ENCODE data around the gene AURKAIP1.

AURKAIP1 gene

DNA sequence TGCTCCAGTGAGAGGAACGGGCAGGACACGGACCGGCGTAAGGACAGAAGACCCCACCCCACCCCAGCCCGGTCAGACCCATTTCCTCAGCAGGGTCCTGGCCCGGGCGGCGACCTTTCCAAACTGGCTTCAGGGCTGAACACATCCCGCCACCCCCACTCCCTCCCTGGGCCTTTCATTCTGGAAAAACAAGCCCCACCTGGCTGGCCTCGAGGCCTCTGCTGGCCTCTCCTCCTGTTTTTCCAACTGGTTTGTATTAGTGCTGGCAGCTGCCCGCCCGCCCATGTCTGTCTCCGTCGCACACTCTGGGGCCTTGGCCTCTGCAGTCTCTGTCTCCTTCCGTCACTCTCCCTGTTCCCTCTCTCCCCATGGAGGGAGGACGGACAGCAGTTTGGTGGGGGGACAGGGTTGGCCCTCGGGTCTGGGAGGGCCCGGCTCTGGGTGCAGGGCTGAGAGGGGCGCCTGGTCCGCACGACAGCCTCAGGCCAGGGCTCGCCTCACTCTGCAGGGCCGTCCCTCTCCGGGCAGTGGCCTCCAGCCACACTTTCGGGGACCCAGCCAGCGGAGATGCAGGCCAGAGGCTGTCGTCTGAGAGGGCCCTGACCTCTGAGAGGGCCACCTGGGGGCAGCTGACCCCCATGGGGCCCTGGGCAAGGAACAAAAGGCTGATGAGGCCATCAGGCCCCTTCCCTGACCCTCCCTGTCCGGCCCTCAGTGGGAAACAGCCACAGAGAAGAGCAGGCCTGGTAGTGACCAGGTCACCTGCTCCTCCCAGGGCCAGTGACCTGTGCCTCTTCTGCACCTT, 15.1 kb downstream of the AURKAIP1 start:
- no peak for DNase-seq

DNA sequence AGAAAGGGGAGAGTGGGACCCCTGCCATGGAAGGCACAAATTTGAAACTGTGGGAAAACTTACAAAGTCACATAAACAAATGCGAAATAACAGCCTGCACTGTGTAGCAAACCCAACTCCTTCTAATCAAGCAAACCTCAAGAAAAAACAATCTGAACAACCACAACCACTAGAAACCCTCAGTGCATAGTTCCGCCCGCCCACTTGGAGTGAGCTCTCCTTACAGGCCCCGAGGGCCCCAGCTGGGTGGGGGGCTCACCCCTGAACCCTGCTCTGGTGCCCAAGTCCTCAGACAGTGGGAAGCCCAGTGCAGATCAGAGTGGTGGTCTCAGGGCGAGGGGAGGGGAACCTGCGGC, 15.7 kb downstream of the AURKAIP1 start:
- DNase-seq = no peak

DNA sequence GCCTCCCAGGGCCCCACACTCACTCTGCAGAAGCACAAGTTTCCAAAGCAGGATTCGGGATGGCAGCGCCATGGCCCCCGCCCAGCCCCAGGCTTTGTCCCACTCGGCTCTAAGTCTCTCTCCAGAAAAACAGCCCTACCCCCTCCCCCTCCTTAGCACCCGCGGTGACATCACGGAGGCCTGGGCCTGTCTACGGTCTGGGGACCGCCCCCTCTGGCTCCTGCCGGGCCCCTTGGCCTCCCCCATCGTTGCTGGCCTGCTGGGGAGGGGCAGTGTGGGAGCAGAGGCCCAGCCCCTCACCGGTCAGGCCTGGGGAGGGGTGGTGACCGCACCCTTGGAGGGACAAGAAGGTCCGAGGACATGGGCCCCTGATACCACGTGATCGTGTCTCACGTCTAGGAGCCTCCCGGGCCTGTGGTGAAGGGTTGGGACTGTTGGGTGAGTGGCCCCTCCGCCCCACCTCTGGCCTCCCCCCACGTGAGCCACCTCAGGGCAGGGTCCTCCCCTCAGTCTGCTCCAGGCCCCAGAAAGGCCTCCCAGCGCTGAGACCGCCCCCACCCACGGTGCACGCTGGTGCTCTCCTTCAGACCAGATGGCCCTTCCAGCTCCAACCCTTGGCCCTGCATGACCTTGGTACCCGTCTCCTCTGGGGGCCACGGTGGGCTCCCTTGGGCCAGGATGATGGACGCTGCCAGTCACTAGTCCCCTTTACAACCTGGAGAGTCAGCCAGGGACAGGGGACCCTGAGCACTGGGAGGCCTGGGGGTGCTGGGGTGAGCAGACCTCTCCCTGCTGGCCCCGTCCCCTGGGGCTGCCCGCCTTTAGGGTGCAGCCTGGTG, 16.4 kb downstream of the AURKAIP1 start, which contains the start of gene MXRA8:
Gene MXRA8, minus strand, starts transcription at position 123 of the 839 bp plus-strand sequence. Its CDS starts 51 bp downstream, at position 72.
- DNase-seq = no peak

DNA sequence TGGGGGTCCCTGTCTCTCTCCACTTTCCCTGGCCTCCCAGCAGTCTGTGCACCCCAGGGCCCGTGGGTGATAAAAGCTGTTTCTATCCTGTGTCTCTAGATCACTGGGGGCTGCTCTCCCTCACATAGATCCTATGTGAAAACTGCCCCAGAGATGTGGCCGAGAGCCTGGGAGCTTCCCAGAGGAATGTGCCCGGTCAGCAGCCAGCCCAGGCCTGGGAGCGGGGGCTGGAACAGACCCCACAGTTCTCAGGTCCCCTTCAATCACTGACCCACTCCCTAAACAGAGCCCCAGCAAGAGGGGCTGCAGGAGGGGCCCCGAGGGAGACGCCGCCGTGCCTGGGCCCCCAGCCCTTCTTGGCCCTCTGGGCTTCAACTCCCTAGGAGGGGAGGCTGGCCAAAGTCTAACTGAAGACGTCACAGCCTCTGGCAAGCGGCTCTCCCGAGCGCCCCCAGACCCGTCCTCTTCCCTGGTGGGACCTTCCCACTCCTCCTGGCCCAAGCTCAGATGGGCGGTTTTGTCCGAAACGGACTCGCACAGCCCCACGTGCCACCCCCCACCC, 17.1 kb downstream of the AURKAIP1 start:
- DNase-seq = no peak

DNA sequence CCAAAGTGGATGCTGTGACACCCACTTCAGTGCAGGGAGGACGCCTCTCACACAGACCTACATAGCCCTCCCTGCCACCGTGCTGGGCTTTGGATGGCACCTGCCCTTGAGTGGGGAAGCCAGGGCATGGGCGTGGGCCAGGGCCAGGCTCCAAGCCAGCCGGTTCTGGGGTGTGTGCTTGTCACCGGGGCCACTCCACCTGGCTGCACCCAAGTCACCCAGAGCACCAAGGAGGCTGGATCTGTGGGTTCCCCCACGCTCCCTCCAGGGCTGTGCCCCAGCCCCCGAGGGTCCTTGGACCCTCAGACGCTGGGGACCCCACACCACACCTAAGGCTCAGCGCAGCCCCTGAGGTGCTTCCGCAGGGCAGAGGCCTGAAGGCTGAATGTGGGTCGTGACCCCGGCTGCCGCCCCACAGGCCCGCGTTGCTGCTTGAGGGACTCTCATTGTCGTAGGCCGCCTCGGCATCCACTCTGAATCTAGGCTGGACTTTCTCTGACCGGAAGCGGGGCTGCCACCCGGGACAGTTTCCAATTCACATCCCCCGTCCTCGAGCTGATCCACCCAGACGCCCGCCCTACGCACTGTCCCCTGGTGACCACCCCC, 18.1 kb downstream of the AURKAIP1 start:
- DNase-seq = no peak

DNA sequence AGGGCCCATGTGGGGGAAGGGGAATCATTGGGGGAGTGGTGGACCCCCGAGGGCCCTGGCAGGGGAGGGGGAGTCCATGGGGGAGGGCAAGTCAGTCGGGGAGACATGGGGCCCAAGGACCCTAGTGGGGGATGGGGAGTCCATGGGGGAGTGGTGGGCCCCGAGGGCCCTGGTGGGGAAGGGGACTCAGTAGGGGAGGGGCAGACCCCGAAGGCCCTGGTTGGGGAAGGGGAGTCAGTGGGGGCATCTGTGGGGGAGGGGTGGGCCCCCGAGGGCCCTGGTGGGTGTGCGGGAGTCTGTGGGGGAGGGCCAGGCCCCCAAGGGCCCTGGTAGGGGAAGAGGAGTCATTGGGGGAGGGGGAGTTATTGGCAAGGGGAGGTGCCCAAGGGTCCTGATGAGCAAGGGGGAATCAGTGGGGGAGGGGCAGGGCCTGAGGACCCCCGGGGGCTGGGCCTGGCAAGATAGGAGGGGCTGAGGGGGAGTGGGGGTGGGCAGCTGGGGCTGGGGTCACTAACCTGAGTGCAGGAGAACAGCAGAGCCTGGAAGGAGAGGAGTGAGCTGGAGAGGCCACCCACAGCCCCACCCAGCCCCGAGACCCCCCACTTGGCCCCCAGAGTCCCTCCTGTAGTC, 18.7 kb downstream of the AURKAIP1 start:
- no peak for DNase-seq

DNA sequence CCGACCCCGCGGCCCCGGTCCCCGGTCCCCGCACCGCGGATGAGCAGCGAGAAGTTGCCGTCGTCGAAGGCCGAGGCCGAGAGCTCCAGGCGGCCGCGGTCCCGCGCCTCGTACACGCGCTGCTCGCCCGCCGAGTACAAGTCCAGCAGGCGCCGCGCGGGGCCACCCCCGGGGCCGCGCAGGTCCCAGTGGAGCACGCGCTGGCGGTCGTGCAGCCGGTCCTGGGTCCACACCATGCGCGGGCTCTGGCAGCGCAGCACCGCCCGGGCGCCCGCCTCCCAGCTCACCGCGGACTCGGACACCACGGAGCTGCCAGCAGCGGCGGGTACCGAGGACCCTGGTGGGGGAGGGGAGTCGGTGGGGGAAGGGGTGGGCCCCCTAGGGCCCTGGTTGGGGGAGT, 19.6 kb downstream of the AURKAIP1 start:
- DNase-seq = no peak

DNA sequence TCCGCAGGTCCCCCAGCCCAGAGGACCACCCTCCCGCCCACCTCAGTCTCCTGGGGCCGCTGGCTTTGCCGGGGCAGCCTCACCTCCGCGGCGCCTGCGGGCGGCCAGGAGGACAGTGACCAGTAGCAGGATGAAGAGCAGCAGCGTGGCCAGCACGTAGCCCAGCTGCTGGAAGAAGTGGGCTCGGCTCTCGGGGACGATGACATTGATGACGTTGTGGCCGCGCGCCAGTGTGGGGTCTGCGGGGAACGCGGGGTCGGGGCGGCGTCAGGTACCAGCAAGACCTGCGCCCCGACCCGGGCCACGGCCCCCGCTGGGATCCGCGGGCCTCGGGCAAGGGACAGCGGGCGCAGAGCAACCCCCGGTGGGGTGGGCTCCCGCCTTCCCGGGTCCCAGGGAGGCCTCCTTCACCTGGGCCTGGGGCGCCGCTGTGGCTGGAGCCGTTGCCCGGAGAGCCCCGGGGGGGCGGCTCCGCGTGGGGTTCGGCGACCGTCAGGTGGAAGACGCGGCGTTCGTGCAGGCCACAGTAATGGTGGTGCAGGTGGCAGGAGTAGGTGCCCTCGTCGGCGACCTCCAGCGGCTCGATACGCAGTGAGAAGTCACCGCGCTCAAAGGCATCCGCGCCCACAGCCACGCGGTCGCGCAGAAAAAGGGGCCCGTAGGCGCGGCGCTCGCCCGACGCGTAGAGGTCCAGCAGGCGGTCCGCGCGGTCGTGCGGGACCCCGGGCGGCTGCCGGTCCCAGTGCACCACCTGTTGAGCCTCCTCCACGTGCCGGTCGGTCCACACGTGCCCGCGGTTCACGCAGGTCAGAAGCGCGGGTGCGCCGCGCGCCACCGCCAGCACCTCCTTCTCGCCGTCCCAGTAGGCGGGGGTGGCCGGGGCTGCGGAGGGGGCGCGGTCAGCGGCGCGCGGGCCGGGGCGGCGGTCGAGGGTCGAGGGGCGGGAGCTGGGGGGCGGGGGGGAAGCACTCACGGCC, 20.4 kb downstream of the AURKAIP1 start:
- DNase-seq = no peak

DNA sequence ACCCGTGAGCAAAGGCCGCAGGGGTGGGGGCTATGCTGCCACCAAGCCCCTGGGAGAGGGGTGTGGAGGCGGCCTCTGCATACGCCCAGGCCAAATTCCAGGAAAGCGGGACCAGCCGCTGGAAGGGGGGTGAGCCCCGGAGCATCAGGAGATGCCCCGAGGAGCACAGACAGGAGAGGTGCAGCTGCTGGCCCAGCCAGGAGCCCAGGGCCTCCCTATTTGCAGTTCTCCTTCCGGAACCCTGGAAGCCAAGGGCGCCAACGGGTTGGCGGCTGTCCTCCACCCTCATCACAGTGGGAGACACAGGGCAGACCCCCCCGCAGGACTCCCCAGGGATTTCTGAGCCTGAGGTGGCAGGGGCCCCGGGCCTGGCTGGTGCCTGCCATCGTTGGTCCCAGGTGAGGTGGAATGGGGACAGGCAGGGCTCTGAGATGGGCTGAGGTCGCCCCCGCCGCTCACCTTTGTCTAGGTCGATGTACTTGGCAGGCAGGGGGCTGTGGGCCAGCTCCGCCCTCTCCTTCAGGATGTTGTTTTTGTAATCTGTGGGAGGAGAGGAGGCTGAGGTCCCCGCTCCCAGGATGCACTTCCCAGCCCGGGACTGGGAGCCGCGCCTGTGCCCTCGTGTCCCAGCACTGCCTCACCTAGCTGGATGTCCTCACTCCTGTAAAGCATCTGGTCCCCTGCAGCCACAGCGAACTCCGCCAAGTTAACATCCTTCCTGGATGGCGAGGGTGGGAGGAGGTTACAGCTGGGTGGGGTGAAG, 21.4 kb downstream of the AURKAIP1 start:
- no peak for DNase-seq

DNA sequence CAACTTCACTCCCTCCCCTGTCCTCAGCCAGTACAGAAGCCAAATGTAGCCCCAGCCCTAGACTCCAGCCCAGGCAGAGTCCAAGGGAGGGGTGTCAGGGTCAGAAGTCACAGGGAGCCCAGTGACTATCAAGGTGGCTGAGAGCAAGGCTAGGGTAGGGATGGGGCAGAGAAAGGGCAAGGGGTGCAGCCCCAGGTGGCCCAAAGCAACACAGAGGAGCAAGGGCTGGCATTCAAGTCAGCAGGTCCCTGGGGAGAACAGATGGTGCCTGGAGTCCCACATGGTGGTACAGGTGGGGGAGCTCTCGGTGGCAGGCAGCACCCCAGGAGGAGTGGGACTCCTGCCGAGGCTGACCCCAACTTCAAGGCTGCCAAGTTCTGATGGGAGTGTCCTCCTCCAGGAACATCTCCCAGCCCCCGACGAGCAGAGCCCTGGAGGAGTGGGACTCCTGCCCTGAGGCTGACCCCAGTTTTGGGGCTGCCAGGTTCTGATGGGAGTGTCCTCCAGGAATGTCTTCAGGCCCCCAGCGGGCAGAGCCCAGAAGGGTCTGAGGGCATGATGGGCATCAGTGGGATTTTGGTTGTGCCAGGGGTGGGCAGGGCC, 22.1 kb downstream of the AURKAIP1 start:
- no peak for DNase-seq

DNA sequence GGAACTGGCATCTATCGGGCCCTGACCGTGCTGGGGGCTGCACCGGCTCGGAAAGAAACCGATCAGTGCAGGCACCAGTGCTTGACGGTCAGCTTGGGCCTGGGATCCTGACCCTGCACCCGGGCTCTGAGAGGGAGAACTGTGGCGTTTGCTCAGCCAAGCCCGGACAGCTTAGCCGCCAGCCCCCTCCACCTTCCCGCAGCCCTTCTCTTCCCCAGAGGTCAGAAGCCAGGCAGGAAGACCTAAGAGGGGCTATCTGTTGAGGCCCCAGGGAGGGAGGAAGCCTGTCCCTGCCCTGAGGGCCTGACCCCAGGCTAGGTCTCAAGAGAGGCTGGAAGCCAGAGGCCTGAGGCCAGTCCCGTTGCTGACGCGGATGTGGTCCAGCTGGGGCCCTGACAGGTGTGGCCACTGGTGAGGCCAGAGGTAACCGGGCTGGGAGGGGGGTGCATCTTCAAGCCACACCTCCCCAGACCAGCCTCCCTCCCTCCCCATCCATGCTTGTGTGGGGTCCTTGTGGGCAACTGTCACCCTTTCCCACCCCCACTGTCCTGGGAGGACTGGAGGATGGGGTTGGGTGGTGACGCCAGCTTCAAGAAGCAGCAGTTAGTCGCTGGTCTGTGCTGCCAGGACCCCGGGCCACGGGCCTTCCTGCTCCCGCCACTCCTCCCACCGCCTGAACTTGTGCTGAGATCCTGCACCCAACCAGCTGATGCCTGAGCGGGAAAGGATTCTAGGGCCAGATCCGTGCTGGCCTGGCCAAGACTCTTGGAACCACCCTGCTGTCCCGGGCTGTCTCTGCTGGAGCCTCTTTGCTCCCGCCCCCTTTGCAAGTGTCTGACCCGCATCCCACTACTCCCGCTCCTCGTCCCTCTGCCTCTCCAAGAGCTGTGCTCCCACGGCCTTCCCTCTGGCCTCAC, 23.2 kb downstream of the AURKAIP1 start:
- DNase-seq = no peak

DNA sequence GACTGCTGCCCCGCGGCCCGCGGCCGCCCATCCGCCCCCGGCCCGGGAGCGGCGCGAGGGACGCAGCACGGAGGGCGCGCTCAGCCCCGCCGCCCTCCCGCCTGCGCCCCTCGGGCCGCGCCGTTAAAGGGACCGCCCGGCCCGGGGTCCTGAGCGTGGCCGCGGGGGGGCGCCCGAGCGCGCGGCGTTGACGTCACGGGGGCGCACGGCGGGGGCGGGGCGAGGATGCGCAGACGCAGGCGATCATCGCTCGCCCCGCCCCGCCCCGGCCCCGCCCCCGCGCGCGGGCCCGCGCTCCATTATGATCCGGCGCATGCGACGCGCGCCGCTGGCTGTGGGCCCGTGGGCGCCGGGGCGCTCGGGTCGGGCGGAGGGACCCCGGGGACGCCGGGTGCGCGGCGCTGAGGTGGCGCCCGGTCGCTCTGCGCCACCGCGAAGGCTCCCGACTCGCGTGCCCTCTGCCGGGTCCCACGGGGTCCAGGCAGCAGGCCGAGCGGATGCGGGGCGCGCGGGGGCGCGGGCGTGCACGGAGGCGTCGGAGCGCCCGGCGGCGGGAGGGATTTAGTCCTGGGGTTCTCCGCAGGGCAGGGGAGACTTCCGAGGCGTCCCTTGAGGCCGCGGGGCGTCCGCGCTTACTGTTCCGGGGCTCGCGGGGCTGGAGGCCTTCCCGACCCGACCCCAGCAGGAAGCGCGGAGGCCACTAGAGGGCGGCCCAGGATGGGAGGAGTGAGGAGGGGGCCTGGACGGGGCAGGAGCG, 25.6 kb downstream of the AURKAIP1 start, which contains the start of gene DVL1:
Gene DVL1, minus strand, starts transcription at position 163 of the 757 bp plus-strand sequence. CDS start 353 bp downstream, outside the sequence.
- DNase-seq = peak; percentile 68

DNA sequence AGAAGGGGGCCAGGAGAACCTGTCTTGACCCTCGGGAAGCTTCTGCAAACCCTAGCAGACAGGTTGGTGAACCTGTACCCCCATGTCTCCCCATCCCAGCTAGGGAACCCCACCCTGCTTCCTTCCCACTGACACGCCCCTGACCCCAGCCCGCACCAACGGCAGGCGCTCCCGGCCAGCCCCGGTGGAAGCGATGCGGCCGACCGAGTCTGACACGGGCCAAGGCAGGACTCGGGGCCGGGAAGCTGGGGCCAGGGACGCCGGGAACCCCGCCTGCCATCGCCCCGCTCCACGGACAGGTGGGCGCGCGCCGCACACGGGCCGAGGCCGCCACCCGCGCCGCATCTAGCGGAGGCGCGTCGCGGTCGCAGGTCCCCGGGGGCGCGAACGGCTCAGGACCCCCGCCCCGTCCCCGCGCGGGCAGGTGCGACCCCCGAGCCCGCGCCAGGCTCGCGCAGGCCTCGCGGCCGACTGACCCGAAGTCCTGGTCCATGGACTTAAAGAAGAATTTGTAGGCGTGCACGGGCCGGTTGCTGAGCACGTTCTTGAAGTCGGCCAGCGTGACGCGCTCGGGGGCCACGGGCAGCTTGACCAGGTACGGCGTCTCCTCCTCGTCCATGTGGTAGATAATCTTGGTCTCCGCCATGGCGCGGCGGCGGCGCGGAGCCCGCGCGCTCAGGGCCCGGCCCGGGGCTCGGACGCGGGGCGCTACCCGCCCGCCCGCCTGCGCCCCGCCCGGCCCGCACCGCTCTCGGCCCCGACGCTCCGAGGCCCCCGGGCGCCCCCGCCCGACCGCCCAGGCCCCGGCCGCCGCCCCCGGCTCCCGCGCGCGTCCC, 26.4 kb downstream of the AURKAIP1 start:
- DNase-seq = no peak

DNA sequence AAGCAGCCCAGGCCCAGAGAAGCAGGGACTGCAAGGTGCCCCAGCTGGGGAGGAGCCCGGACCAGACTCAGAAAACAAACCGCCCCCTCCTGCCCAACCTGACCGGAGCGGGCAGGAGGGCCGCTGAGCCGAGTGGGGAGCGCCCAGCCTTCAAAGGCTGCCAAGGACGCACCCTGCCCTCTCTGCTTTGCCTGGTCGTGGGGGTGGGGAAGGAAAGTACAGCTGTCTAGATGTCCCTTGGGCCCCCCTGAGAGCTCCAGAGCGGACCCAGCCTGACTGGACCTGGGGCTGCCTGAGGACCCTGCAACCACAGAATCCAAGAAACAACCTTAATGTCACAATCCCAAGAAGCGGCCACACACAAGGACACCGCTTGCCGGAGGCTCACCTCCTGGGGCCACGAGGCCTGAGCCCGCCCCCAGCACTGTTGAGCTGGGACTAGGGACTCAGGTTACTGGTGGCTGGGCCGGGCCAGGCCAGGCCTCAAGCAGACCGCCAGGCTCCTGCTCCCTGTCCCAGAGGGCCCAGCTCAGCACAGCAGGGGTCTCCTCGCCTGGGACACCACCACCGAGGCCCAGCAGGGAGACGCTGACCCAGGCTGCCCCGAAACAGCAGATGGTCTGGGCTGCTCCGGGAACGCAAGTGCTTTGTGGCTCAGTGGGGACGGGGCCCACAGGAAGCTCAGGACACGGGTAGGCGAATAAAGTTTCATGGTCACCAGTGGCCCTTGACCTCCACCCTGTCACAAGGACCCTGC, 27.2 kb downstream of the AURKAIP1 start:
- no peak for DNase-seq

DNA sequence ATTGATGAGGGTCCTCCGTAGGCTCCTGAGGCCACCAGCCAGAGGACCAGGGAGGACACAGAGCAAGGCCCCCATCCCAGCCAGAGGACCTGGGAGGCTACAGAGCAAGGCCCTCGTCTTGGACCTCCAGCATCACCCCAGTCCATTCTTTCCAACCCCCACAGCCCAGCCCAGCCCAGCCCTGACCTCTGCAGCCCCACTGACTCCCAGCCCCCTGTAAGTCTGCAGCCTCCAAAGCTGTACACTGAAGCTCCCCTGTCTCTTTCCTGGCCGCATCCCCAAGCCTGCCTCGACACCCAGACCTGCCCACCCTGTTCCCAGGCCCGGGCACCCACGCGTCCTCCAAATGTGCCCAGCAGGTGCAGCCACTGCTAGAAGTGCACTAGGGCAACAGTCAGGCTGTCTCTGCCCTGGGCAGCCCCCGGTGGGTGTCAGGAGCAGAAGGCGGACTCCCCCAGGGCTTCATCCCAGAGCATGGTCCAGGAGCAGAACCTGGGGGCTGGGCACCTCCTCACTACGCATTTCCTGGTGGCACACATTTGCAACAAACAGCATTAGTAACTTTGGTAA, 27.9 kb downstream of the AURKAIP1 start:
- no peak for DNase-seq

DNA sequence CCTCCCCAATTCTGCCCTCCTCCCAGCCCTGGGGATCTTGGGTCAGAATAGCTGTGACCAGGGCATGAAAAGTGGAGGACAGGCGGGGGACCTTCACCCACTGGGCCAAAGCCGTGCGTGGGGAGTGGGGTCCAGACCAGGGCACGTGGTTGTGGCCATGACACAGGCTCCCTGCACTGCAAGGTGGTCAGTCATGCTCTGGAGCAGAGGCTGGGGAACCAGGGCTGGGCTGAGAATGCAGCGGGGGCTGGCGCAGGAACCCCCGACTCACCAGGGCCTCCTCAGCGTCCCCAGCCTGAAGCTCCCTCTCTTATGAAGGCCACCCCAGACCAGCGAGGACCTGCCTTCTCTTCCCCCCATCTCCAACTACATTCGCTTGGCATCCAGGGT, 28.5 kb downstream of the AURKAIP1 start:
- DNase-seq = no peak
